H1 (cell line): ENCODE measurements around the gene CNDP1. TPM values are rescaled to one million over a fixed set of nuclear protein-coding genes. Genes with fewer than 3 reads are reported as not detected.

Experiments
- CHD1 ChIP-seq: IDR thresholded peaks from 2 replicates; pipeline ENCODE4 v1.6.1; 2012; ENCODE audit warnings: low read depth, low read length, improper control_type of control experiment
- CHD2 ChIP-seq: IDR thresholded peaks from 2 replicates; pipeline ENCODE4 v1.6.1; 2012; ENCODE audit warnings: low read length, improper control_type of control experiment
- GABPA ChIP-seq: IDR thresholded peaks from 2 replicates; pipeline ENCODE4 v1.6.1; 2011; ENCODE audit warnings: mild to moderate bottlenecking, low read length, moderate library complexity, borderline replicate concordance; ENCODE audit not compliant: insufficient read depth
- JUN ChIP-seq: IDR thresholded peaks from 2 replicates; pipeline ENCODE4 v1.6.1; 2011; ENCODE audit warnings: low read depth, mild to moderate bottlenecking, improper control_type of control experiment, low read length
- MAFK ChIP-seq: IDR thresholded peaks from 2 replicates; pipeline ENCODE4 v1.6.1; 2012; ENCODE audit warnings: low read depth, mild to moderate bottlenecking, improper control_type of control experiment, low read length
- SIN3A ChIP-seq, 2 experiments: IDR thresholded peaks in 1 of 2; conservative IDR thresholded peaks in 1 of 2; 2 replicates each; pipeline ENCODE4 v1.6.1; 2011 to 2012; ENCODE audit warnings: low read length in 2 of 2, improper control_type of control experiment in 1 of 2, low read depth in 1 of 2, mild to moderate bottlenecking in 1 of 2
- SIRT6 ChIP-seq: IDR thresholded peaks from one replicate; pipeline ENCODE4 v1.7.1; 2012; ENCODE audit warnings: low read length, inconsistent platforms
- SP1 ChIP-seq: IDR thresholded peaks from 2 replicates; pipeline ENCODE4 v1.6.1; 2011; ENCODE audit warnings: low read depth, low read length
- TAF1 ChIP-seq: IDR thresholded peaks from 2 replicates; pipeline ENCODE4 v1.6.1; 2011; ENCODE audit warnings: mild to moderate bottlenecking, low read depth, low read length
- polyA plus RNA-seq, 7 experiments: library from polyadenylated mRNA; depleted of rRNA in 3 of 7; stranded (reverse) in 5 of 7; unstranded in 2 of 7; fragments of >200 nt in 5 of 7; fragments of 200-250 nt in 2 of 7; gene quantifications; 1 replicate in 5 of 7; 2 replicates in 1 of 7; 4 replicates in 1 of 7; pipeline versions ENCODE4 v1.2.1 to v1.2.3, GENCODE V29; 2011 to 2013; ENCODE audit warnings: missing spikeins in 2 of 7, mixed read lengths in 2 of 7
- total RNA-seq: library from RNA; stranded (reverse); fragmentation: NEBNext Ultra II Directional; extraction: Animal tissue kit (Norgen Biotek cat#: 25700); gene quantifications from 2 replicates; pipeline ENCODE4 v1.2.1, GENCODE V29; 2021
- TF ChIP-seq, protein P1 (sequence below): fragments of 300-600 bp; sonication (generic); IDR thresholded peaks from 2 replicates; pipeline ENCODE4 v1.7.1; 2012; ENCODE audit warnings: low read length, moderate library complexity, mild to moderate bottlenecking, inconsistent platforms; ENCODE audit not compliant: insufficient replicate concordance

CNDP1 gene
- total and polyA plus RNA-seq, 2 of the 8 experiments (the other 6 are each of a cell fraction or from before 2014, with no cell fraction given) = 0.09 TPM; not detected in 1

DNA sequence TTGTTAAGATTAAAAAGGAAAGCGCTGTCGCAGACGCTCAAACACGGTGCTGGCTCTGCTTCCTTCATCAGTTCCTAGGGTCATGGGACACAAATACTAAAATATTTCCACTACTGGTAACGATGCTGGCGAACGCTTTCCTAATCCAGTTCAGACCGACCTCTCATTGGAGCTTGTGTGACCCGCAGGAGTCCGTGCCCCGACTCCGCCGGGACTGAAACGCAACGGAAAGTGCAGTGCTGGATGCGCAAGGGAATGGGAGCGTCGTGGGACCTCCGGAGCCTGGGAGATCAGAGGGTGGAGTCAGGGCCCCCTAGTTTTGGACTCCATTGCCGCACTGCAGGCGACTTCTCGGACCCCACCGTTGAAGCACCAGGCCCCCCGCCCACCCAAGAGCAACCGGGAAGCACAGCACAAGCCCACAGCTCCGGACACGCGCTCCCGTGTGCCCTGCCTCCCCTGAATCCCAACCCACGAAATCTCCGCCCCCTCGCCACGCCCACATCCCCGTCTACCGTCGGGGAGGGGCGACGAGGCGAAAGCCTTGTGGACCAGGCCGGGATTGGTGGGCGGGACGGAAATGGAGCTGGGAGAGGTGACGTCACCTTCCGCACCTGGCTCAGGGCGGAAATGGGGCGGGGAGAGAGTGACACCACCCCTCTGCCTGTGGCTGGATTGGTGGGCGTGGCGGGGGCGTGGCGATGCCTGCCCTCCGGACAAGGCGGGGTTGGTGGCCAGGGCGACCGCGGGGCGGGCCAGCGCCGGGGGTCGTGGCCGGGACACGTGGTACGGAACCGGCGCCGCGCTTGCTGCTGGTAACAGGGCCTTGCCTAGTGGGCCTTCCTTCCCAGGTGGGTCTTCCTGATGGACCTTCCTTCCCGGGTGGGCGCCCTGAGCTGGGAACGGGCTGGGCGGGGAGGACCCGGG, 38.5 kb upstream of the CNDP1 start, which contains the start of gene CNDP2 (continued):
- TF ChIP-seq, protein P1, sequence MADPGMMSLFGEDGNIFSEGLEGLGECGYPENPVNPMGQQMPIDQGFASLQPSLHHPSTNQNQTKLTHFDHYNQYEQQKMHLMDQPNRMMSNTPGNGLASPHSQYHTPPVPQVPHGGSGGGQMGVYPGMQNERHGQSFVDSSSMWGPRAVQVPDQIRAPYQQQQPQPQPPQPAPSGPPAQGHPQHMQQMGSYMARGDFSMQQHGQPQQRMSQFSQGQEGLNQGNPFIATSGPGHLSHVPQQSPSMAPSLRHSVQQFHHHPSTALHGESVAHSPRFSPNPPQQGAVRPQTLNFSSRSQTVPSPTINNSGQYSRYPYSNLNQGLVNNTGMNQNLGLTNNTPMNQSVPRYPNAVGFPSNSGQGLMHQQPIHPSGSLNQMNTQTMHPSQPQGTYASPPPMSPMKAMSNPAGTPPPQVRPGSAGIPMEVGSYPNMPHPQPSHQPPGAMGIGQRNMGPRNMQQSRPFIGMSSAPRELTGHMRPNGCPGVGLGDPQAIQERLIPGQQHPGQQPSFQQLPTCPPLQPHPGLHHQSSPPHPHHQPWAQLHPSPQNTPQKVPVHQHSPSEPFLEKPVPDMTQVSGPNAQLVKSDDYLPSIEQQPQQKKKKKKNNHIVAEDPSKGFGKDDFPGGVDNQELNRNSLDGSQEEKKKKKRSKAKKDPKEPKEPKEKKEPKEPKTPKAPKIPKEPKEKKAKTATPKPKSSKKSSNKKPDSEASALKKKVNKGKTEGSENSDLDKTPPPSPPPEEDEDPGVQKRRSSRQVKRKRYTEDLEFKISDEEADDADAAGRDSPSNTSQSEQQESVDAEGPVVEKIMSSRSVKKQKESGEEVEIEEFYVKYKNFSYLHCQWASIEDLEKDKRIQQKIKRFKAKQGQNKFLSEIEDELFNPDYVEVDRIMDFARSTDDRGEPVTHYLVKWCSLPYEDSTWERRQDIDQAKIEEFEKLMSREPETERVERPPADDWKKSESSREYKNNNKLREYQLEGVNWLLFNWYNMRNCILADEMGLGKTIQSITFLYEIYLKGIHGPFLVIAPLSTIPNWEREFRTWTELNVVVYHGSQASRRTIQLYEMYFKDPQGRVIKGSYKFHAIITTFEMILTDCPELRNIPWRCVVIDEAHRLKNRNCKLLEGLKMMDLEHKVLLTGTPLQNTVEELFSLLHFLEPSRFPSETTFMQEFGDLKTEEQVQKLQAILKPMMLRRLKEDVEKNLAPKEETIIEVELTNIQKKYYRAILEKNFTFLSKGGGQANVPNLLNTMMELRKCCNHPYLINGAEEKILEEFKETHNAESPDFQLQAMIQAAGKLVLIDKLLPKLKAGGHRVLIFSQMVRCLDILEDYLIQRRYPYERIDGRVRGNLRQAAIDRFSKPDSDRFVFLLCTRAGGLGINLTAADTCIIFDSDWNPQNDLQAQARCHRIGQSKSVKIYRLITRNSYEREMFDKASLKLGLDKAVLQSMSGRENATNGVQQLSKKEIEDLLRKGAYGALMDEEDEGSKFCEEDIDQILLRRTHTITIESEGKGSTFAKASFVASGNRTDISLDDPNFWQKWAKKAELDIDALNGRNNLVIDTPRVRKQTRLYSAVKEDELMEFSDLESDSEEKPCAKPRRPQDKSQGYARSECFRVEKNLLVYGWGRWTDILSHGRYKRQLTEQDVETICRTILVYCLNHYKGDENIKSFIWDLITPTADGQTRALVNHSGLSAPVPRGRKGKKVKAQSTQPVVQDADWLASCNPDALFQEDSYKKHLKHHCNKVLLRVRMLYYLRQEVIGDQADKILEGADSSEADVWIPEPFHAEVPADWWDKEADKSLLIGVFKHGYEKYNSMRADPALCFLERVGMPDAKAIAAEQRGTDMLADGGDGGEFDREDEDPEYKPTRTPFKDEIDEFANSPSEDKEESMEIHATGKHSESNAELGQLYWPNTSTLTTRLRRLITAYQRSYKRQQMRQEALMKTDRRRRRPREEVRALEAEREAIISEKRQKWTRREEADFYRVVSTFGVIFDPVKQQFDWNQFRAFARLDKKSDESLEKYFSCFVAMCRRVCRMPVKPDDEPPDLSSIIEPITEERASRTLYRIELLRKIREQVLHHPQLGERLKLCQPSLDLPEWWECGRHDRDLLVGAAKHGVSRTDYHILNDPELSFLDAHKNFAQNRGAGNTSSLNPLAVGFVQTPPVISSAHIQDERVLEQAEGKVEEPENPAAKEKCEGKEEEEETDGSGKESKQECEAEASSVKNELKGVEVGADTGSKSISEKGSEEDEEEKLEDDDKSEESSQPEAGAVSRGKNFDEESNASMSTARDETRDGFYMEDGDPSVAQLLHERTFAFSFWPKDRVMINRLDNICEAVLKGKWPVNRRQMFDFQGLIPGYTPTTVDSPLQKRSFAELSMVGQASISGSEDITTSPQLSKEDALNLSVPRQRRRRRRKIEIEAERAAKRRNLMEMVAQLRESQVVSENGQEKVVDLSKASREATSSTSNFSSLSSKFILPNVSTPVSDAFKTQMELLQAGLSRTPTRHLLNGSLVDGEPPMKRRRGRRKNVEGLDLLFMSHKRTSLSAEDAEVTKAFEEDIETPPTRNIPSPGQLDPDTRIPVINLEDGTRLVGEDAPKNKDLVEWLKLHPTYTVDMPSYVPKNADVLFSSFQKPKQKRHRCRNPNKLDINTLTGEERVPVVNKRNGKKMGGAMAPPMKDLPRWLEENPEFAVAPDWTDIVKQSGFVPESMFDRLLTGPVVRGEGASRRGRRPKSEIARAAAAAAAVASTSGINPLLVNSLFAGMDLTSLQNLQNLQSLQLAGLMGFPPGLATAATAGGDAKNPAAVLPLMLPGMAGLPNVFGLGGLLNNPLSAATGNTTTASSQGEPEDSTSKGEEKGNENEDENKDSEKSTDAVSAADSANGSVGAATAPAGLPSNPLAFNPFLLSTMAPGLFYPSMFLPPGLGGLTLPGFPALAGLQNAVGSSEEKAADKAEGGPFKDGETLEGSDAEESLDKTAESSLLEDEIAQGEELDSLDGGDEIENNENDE = no peak
- TF ChIP-seq MAFK = no peak
- TF ChIP-seq SIN3A (conservative IDR thresholded peaks at IDR 0.05 in 1 of 2, IDR thresholded peaks at IDR 0.05 in 1 of 2; ENCODE audit: low read depth in 1 of 2, low read length in 2 of 2) = peak; percentile 15 to 83; a peak in 2 of 4 replicates
- no peak for TF ChIP-seq GABPA
- TF ChIP-seq JUN = peak; percentile 94
- peak; percentile 70; the same call in 1 of the 2 replicates for TF ChIP-seq SP1
- TF ChIP-seq CHD1 = no peak
- no peak for TF ChIP-seq SIRT6
- TF ChIP-seq TAF1 = peak; percentile 72
- TF ChIP-seq CHD2 = no peak
